Medulla oblongata (tissue), 1 donor: Measurements from ENCODE around the gene KRT80.

Source experiments
- DNase-seq: peaks from one replicate; pipeline ENCODE4 v3.0.0-alpha.2; 2015; ENCODE audit errors: extremely low spot score

Gene KRT80

GRCh38 chr12:52155048-52155868 is 36.6 kb downstream of the KRT80 start:
- no peak for DNase-seq

DNA sequence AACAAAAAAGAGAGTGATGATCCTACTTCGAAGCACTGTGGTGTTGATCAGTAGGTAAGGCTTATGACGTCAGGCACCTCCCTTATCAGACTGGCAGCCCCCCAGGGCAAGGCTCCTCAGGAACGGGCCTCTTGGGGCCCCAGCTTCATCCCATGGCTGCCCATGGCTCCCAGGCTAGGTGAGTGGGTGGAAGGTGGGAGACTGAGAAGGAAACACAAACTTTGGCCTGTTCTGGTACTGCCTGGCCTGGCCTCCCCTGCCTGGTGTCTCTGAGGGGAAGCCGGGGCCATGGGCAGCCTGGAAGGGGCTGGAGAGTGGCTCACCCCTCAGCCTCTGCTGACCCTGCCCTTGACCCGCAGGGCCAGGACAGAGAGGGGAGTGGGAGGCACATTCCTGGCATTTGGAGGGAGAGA is 38.9 kb downstream of the KRT80 start:
- DNase-seq, result no peak

- DNase-seq, result peak; percentile 47
Observed at GRCh38 chr12:52151837-52152783, 39.7 kb downstream of the KRT80 start.

GRCh38 chr12:52151153-52151836 is 40.5 kb downstream of the KRT80 start:
- no peak for DNase-seq

DNA sequence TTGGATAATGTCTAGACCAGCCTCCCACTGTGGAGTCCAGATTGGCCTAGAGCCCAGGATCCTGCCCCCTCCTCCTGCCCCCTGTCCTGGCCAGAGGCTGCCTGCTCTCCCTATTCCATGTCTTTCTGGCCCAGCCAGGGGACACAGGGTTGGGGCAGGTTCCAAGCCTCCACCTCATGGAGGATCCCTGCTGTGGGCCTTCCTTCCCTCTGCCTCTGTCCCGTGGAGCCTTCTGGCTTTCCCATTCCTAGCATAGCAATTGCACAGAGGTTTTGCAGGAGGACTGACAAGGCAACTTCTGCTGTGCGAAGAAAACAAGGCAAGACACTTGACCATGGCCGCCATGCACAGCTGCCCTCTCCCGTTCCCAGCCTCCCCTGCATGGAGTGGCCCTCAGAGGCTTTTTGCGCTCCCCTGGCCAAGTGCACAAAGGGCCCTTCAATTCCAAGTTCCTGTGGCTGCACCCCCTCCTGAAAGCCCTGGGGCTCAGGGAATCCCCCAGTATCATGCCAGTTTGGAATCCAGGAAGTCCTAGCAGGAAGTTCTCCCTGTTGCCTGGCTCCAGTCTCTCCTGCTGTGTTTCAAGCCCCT is 42.1 kb downstream of the KRT80 start:
- no peak for DNase-seq

DNA sequence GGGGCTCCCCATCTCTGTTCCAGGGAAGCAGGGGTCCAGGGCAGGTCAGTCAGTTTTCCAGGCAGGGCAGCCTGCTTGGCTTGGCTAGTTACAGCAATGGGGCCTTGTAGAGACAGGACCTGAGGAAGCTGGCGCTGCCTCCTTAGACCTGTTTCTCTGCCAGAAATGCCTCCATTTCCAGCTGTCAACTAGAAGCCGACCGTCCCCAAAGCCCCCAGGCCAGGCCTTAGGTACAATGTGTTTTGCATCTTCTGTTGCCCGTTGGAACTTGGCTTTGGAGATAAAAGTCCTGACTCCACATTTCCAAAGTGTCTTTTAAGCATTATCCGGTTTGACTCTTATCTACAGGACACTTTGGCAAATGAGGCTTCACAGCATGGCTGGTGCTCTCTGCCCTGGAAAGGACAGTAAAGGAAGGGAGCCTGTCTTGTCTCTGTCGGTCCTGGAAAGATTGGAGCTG is 42.6 kb downstream of the KRT80 start:
- no peak for DNase-seq

- DNase-seq, result no peak
Observed at GRCh38 chr12:52148464-52149181, 43.2 kb downstream of the KRT80 start.

DNA sequence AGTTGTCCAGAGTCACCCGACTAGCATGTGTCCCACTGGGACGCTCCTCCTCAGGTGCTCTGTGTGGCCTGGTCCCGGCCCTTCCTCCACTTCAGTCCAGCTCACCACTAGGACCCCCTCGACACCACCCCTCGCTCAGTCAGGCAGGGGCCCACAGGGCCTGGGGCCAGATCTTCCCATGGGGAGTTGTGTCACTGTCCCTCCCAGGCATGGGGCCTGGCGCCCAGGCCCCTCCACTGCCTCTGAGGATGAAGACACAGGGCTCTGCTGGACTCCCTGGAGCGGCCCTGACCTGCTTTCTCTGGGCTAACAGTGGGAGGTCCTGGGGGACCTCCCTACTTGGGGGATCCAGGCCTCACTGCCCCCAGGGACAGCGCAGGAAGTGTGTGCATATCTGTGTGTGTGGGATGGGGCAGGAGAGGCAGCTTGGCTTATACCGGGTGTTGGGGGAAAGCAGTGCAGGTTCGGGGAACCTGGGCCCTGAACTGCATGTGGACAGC is 43.8 kb downstream of the KRT80 start:
- no peak for DNase-seq

DNA sequence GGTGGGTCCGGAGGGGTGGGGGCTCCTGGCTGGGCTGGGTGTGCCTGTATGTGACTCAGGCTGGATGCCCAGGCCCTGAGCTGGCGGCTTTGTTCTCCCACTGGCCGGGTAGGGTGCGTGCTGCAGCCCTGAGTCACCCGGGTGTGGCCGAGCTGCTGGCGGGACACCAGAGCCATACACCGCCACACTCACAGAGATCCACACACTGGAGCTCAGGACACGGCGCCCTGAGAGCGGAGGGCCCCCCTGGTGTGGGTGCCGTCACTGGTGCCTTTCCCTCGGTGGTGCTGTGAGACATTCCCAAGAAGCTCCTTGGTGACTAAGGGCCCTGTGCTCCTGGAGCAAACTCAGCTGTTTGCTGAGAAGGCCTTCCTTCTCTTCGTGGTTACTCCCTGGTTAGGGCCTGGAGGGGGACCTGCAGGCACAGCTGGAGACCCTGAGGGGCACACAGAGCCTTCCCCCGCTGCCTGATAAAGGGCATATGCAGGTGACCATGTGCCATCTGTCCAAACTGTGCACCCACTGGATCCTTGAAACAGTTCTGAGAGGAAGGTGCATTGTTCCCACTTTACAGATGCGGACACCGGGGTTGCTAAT is 44.3 kb downstream of the KRT80 start:
- no peak for DNase-seq

DNA sequence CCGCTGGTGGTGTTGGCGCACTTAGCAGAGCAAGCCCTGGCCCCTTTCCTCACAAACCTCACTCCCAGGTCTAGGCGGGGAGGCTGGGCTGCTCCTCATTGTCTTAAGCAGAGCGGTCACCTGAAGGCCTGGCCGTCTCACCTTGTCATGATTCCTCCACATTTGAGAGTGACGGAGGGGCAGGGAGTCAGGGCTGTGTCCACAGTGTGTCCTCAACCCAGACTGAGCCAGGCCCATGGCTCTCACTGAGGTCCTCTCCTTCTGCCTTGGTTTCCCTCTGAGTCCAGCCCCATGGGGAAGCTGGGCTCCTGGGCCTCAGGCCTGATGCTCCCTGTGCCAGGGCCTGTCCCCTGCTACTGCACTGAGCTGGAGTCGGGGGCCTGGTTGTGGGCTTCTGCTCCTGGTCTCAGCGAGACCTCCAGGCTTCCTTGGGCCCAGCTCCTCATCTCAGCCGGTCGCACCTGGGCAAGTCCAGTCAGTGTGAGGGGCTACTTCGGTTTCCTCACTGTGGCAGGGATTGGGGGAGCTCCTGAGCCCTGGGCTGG is 44.9 kb downstream of the KRT80 start:
- DNase-seq, result no peak

- no peak for DNase-seq
Observed at GRCh38 chr12:52146089-52146821, 45.6 kb downstream of the KRT80 start.

- no peak for DNase-seq
Observed at GRCh38 chr12:52145228-52146088, 46.4 kb downstream of the KRT80 start.

DNA sequence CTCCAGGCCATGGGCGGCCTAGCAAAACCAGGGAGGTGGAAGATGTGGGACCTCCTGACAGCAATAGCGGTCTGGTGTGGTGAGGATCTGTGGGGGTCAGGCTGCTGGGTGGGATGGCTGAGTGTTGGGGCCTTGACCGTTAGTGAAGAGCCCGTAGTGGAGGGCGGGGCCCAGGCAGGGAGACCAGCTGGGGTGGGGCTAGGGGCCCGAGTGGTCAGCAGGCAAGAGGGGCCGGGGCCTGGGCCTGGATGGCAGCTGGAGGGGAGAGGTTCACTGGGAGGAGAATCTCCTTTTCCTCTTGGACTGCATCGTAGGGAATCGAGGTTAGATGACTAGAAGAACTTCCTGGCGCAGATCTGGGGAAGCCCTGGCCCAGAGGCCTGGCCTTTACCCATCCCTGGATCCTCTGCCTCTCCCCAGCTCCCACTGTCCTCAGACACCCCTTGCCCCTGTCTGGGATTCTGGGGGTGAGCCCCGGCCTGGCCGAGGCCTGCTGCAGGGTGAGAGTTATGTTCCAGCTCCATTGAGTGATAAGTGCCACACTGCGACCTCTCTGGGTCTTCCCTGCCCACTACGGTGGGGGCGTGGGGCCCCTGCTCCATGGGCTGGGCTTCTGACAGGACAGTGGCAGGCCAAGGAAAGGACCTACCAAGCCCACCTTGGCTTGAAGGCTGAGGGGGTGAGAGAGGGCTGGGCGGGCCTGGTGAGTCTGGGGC is 47.1 kb downstream of the KRT80 start:
- no peak for DNase-seq

DNA sequence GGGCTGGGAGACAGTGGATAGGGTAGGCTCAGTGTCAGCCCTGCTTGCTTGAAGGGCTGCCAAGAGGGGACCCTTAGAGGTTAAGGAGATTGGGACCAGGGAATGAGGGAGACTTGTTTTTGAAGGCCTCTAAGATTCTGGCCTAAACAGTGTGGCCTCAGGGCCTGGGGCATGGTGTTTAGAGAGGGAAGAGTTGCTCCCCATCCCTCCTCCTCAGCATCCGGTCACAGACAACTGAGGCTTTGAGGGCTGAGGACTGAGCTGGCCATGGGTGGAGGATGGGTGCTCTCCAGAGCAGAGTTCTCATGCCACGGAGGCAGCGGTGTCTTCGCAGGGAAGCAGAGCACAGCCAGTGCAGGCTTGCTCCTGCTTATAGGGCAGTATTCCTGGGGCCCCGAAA is 49.4 kb downstream of the KRT80 start:
- no peak for DNase-seq

DNA sequence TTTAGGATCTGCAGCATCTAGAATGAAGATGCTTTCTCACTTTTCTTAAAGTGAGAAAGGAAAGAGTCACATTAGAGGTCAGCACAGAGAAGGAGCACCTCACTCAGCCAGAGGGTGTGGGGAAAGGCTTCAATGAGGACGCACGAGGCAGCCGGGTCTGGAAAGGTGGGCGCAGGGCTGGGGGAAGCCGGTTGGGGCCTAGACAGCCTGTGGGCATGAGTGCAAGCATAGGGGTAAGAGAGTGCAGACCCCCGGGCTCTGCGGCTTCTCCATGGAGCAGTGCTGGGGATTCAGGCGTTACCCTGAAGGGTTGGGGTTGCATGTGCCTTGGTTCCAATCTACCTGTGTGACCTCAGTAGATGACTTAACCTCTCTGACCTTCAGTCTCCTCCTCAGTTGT is 49.9 kb downstream of the KRT80 start:
- no peak for DNase-seq

GRCh38 chr12:52141306-52141705 is 50.5 kb downstream of the KRT80 start:
- DNase-seq, result no peak

GRCh38 chr12:52139579-52140062 is 52.2 kb downstream of the KRT80 start:
- no peak for DNase-seq

- no peak for DNase-seq
Observed at GRCh38 chr12:52139147-52139546, 52.7 kb downstream of the KRT80 start.
